ENCODE results near the gene LRRC75A.
"Not testable (repeated sequence)": the region's sequence is repeated elsewhere in the genome, so short reads cannot be mapped to it uniquely, and the experiment has no call there.

The LRRC75A gene

GRCh38 chr17:16446338-16446983 is 45.5 kb downstream of the LRRC75A start:
- no peak for DNase-seq

GRCh38 chr17:16444258-16444886 is 47.6 kb downstream of the LRRC75A start:
- DNase-seq, result no peak

- no peak for DNase-seq
Observed at GRCh38 chr17:16443511-16444257, 48.3 kb downstream of the LRRC75A start.

GRCh38 chr17:16442594-16443510 is 49.1 kb downstream of the LRRC75A start:
- DNase-seq, result no peak

GRCh38 chr17:16442141-16442540 is 49.9 kb downstream of the LRRC75A start:
- DNase-seq, result no peak

GRCh38 chr17:16440901-16441629 is 50.9 kb downstream of the LRRC75A start:
- DNase-seq, result no peak

GRCh38 chr17:16440354-16440753 is 51.6 kb downstream of the LRRC75A start:
- not testable (repeated sequence) for DNase-seq

- no peak for DNase-seq
Observed at GRCh38 chr17:16439811-16440351, 52.1 kb downstream of the LRRC75A start.

- no peak for DNase-seq
Observed at GRCh38 chr17:16439303-16439791, 52.6 kb downstream of the LRRC75A start.

GRCh38 chr17:16438557-16439302 is 53.3 kb downstream of the LRRC75A start:
- DNase-seq, result peak; percentile 100

GRCh38 chr17:16438173-16438556 is 53.8 kb downstream of the LRRC75A start:
- no peak for DNase-seq

GRCh38 chr17:16437083-16437482 is 54.9 kb downstream of the LRRC75A start:
- no peak for DNase-seq

- DNase-seq, result no peak
Observed at GRCh38 chr17:16435925-16436886, 55.8 kb downstream of the LRRC75A start.

- DNase-seq, result no peak
Observed at GRCh38 chr17:16434662-16435061, 57.3 kb downstream of the LRRC75A start.

GRCh38 chr17:16433514-16433913 is 58.5 kb downstream of the LRRC75A start:
- no peak for DNase-seq

- no peak for DNase-seq
Observed at GRCh38 chr17:16432017-16432416, 60.0 kb downstream of the LRRC75A start.

GRCh38 chr17:16430650-16431049 is 61.3 kb downstream of the LRRC75A start:
- DNase-seq, result no peak

GRCh38 chr17:16429083-16429482 is 62.9 kb downstream of the LRRC75A start:
- DNase-seq, result no peak

GRCh38 chr17:16428098-16428882 is 63.7 kb downstream of the LRRC75A start:
- peak; percentile 23 for DNase-seq

Data from NCI-H1105 (cell line).